ENCODE measurements around the gene PLA2G2F.

PLA2G2F gene

DNA sequence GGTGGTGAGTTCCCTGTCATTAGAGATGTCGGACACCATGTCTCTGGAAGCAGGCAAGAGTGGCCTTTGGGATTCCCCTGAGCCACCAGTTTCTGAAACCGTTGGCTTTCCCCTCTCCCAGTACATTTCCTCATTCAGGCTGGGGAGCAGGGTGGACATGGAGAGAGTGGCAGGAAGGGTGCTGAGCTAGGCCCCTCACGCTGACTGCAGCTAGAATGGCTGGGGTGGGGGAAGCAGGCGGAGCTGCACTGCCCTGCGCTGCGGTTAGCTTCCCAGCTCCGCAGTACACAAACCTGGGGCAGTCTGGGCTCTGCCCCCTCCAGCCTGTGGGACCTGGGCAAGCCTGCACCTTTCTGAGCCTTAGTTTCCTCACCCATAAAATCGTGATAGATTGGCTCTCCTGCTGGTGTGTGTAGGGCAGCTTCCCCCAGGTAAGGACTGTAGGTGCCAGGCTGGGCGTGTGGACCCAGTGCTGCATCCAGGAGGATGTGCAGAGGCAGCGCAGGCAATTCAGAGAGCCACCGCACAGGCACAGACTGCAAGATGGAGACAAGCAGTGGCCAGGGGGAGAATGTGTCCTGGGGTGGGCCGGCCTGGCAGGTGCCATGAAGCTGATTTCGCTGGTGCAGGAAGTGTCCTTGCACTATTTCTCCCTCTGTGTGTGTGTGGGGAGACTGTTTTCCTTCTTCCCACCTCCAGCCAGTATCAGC, 3.0 kb downstream of the PLA2G2F start:
- DNase-seq (ENCODE audit: low read depth): no peak

DNA sequence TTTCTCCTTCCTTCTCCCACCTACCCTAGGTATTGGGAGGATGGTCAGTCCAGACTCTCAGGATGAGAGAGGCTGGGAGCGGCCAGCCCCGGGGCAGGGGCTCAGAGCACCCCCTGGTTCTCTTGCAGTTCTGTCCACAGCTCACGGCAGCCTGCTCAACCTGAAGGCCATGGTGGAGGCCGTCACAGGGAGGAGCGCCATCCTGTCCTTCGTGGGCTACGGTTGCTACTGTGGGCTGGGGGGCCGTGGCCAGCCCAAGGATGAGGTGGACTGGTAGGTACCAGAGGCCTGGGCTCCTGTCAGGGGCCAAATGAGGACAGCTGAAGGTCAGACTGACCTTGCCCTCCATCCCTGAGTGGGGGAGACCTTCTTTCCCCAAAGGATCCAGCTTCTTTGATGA, 4.2 kb downstream of the PLA2G2F start:
- DNase-seq (ENCODE audit: low read depth): no peak

DNA sequence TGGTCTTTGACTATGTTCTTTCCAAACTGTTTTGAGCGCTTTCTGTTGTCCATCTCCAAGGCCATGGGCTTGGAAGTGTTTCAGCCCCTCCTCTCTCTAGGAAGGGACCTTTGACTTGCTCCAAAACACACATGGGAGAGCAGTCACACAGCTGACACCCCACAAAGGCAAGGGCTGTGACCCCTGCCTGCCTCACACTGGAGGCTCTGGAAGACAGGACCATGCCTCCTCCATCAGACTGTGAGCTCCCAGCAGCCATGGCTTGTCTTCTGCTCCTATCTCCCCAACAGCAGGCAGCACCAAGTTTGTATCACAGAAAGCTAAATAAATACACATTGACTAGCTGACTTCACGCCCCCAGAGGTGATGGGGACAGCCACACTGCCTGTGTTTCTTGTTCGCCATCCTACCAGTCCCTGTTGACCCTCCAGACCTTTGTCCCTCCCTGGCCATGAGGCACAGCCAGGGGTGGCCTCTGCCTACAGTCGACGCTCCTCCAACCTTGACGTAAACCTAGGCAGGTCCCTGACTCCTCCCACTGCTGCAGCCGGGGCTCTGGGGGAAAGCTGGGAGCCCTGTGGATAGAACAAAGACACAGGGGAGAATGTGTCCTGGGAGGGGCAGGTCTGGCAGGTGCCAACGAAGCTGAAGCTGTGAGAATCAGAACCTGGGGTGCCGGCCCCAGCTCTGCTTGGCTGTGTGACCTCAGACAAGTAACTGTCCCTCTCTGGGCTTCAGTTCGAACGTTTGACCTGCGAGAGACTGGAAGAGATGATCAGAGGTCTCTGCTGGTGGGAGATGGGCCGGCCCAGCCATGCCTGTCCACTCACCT, 4.8 kb downstream of the PLA2G2F start:
- no peak for DNase-seq (ENCODE audit: low read depth)

DNA sequence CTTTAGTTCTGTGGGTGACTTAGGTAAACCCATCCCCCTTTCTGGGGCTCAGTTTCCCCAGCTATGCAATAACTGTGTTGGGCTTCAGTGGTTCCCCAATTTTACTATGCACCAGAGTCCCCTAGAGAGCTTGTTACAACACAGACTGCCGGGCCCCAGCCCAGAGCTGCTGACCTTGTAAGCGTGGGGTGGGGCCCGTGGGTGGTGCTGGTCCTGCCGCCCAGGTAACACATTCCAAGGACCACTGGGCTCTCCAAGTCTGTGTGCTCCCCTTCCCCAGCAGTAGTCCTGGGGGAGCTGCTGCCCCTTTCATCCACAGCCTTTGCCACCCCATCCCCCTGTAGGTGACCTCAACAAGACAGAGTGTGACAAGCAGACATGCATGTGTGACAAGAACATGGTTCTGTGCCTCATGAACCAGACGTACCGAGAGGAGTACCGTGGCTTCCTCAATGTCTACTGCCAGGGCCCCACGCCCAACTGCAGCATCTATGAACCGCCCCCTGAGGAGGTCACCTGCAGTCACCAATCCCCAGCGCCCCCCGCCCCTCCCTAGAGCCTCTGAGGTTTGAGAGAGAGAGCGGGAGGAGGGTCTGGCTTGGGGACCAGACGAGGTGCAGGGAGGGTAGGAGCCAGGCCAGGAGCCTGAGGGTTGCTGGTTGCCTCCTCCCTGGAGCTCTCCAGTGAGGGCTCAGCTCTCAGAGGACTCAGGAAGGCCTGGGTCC, 8.9 kb downstream of the PLA2G2F start:
- DNase-seq (ENCODE audit: low read depth): no peak

DNA sequence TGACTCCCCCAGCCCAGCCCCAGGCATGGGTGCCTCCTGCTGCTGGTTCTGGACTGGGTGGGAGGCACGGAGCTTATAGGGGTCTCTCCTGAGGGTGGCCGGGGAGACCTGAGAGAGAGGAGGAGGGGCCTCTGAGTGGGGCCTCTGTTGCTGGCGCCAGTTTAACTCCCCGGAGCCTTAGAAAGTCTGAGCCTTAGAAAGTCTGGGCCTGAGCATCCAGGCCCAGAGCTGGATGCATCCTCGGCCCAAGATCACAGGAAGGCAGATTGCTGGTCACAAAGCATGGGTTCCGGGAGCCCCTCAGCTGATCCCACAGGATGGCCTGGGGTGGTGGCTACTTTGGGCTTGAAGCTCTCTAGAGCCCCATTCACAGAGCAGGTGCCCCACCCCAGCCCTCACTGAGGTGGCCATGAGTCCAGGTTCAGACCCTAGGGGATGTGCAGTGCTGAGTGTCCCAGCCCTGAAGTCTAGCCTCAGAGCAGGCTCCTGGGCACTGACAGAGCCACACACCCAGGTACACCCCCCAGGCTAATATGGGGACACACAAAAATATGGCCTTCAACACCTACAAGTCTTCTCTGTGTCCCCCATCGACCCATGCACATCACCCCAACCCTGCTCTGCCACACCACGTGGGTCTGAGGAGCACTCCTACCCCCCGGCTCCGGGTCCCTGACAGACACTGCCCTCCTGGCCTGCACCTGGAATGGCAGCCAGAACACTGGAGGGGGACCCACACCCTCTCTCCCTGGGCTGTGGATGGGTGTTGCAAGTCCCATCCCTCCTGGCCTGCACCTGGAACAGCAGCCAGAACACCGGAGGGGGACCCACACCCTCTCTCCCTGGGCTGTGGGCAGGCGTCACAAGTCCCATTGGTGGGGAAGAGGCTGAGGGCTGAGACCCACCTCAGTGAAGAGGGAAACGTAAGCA, 9.7 kb downstream of the PLA2G2F start:
- no peak for DNase-seq (ENCODE audit: low read depth)

DNA sequence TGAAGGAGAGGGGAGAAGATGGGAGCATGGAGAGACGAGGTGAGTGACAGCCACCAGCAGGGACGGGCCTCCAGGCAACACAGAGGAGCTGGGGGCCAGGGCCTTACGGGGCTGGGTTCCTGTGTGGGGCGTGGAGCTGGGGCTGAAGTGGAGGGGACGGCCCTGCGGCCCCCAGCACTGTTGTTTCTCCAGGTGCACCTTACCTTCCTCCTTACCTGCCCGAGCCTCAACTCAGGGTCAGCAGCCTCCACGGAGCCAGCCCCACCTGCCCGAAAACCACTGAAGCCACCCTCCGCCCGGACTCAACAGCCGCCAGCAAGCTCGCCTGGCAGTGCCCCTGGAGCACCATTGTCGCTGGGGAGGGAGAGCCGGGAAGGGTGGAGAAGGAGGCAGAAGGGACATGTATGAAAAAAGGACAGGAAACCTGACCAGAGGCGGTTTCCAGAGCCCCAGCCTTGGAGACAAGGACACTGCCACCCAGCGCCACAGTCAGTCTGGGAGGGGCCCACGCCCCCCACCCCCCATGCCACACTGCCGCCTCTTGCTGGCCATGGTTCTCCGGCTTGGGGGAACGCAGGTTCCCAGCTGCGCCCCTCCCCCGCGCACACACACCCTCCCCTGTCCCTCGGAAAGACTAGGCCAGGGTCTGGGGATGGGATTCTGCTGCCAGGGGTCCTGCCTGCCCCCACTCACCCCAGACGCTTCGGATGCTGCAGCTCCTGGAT, 10.6 kb downstream of the PLA2G2F start:
- DNase-seq (ENCODE audit: low read depth): no peak

DNA sequence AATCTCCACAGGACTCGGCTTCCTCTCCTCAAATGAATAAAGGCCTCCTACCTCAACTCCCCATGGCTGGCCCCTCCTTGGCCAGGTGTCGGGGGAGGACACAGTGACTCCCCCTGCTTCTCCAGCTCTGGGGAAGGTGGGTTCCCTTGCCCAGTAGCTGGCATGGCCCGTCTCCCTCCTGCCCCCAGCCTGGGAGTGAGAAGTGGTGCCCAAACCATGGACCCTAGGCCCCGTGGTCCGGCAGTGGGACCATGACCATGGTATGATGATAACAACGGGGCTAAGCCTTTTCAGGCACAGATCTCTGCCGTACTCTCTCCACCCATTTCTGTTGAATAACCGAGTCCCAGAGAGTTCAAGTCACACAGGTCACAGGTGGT, 11.2 kb downstream of the PLA2G2F start:
- DNase-seq (ENCODE audit: low read depth): no peak

DNA sequence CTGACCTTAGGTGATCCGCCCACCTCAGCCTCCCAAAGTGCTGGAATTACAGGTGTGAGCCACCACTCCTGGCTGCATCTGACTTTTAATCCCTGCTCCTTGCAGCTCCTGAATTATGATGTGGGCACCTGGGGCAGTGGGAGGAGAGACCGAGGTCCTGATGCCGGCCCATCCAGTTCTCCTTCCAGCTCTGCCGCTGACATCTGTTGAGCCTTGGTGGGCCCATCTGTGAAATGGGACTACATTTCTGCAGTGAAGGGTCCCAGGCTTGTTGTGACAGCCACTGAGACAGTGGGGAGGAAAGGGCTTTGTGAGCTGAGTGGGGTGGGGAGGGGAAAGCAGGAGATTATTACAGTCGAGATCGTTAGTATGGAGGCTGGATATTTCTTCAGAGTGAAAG, 11.8 kb downstream of the PLA2G2F start:
- DNase-seq (ENCODE audit: low read depth): no peak

DNA sequence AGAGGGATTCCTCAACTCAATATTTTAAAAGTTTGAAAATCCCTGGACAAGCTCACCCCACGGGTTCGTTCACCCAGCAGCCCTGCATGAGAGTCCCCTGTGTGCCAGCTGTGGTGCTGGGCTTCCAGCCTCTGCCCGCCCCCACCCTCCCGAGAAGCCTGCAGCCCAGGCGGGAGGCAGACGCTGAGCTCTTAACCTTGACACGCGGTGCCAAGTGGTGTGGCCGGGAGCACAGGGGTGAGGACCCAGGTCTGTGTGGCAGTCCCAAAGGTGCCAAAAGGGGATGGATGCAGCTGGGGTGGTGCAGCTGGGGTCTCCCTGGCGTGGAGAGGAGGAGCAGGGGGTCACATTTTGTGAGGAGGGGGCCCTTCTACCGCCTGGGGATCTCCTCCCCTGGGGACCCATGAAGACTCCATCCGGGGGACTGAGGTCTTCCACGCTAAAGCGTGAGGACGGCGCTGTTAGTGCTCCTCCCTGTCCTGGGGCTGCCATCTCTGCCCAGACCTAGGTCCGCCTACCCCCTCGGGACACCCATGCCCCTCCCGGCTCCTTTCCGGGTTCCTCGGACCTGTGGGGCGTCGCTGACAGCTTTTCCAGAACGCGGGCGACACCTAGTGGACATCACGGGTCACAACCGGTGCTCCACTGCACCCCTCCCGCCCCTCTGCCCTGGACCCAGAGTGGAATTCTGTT, 12.9 kb downstream of the PLA2G2F start:
- peak; percentile 58 for DNase-seq (ENCODE audit: low read depth)

DNA sequence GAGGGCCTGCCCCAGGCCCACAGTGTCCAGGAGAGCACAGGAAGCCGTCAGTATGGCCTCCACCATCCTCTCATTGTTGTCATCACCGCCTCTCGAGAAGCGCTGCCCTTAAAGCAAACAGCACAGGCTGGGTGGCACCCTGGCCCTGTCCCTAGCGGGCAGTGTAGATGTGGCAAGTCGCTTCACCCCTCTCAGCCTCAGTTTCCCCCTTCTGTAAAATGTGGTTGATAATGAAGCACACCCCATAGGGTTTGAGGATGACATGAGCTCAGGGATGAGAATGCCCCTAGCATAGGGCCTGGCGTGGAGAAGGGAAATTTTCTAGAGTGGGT, 13.4 kb downstream of the PLA2G2F start:
- DNase-seq (ENCODE audit: low read depth): no peak

DNA sequence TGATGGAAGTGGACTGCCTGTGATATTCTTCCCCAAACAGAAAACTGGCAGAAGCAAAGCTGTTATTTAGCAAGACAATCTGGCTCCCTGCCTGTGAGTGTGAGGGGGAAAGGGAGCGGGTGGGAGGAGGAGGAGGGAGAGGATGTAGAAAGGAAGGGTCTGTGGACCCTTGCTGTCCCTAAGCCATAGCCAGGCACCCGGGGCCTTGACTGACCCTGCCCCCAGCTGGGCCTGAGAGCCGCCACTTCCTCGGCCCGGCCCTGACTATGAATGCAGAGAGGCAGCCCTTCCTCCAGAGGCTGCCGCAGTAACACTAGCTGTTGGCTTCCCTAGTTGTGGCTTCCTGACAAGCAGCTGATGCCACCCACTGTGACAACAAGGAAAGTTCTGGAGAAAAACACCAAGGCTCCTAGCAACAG, 13.9 kb downstream of the PLA2G2F start:
- DNase-seq (ENCODE audit: low read depth): no peak

DNA sequence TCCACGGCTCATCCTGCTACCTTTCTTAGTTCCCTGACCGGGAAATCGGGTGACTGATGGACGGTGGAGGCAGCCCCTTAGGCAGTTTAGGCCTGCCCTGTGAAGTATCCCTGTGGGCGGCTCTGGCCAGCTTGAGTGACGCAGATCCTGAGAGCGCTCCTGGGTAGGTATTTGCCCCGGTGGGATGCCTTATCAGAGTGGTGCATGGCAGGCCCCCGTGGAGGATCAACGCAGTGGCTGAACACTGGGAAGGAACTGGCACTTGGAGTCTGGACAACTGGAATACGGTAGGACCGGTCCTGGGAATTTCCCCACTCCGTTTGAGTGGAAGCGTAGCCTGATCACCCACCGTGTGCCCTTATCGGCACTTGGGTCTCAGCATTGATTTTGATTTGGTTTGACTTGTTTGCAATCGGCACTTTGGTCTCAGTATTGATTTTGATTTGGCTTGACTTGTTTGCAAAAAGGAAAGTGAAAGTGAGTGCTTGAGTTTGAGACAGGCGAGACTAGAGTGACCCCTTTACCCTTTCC, 15.2 kb downstream of the PLA2G2F start:
- DNase-seq (ENCODE audit: low read depth): no peak

DNA sequence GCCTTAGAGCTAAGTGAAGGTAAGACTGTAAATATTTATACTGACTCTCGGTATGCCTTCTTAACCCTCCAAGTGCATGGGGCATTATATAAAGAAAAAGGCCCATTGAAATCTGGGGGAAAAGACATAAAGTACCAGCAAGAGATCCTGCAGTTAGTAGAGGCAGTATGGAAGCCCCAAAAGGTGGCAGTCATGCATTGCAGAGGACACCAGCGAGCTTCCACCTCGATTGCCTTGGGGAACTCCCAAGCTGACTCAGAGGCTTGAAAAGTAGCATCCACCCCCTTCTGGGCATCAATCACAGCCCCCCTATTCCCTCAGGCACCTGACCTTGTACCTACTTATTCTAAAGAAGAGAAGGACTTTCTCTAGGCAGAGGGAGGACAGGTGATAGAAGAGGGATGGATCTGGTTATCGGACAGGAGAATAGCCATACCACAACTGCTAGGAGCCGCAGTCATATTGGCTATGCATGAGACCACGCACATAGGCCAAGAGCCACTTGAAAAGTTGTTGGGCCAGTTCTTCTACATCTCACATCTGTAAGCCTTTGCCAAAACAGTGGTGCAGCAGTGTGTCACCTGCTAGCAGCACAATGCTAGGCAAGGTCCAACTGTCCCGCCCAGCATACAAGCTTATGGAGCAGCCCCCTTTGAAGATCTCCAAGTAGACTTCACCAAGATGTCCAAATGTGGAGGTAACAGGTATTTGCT, 19.4 kb downstream of the PLA2G2F start:
- DNase-seq (ENCODE audit: low read depth): no peak

DNA sequence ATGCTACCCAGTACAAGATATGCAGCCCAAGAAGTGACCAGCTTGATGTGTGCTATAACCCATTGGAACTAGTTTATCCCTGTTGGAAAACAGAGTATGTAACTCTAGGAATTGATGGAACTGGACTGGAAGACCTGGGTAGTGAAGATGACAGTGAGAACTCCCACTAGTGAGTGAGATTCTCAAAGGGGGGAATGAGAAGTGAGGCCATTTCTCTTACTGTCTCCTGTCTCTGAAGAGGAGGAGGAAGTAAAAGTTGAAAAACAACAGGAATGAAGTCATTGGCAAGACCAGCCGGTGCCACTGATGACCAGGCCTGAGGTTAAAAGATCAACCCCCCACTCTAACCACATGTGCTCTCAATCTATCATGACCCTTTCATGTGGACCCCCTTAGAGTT, 20.9 kb downstream of the PLA2G2F start:
- no peak for DNase-seq (ENCODE audit: low read depth)

DNA sequence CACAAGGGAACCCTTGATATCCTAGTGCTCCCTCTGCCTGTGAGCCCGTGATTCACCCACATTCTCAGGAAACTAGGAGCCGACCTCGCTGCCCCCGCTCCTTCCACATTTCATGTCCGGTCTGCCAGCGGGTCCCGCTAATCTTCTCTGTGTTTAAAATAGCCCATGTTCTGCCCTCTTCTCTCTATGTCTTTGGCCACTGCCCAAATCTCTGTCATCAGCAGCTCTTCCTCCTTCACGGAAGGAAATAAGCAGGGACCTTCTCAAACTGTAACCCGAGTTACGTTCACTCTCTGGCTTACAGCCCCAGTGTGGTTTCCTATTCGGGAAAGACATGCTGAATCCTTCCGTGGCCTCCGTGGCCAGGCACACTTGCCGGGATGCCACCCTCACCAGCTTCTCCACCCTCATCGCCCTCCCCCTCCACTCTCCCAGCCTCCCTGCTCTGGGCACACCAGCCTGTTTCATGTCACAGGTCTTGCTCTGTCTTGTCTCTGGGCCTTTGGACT, 25.6 kb downstream of the PLA2G2F start:
- DNase-seq (ENCODE audit: low read depth): no peak

DNA sequence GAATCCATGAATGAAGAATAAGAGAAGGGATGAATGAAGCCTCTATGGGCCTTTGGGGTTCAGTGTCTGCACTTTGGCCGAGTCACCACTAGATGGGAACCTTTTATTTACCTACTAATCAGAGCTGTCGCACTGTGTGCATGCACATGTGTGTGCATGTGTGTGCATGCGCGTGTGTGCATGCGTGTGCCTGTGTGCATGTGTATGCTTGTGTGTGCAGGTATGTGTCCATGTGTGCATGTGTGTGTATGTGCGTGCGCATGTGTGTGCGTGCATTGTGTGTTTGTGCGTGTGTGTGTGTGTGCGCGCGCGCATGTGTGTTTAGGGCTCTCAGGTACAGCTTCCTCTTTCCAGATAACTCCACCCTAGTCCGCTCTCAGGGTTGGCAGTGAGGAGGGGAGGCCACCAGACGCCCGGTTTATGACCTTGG, 26.4 kb downstream of the PLA2G2F start:
- DNase-seq (ENCODE audit: low read depth): no peak

DNA sequence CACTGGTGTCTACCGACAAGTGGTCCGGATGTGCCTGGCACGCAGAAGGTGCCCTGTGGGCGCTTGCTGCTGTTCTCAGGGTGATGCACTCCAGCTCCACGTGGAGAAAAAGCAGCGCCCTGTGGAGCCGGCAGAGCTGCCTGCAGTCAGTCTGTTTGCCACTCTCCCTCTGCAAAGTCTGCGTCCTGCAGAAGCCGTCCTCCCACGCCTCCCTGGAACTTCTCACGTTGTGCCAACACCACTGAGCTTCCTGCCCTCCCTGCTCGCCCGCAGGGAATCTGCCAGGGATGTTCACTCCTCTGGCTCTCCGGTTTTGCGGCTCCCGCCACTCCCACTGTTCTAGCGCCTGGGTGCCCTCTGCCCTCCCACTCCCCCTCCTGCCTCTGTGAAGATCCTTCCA, 26.9 kb downstream of the PLA2G2F start:
- DNase-seq (ENCODE audit: low read depth): no peak

DNA sequence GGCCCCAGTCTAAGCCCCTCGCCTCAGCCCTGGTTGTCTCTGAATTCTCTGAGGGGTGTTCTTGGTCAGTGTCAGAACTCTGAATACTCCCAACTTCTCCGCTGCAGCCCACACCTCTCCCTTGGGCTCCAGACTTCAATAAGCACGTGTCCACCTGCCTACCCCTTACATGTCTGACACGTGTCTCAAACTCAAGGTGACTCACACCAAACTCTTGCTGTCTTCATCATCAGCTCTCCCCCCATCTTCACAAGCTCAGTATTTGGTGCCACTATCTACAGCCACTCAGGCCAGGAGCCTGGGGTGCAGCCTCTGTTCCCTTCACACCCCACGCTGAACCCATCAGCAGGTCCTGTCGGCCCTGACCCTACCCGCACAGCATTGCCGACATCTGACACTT, 28.0 kb downstream of the PLA2G2F start:
- DNase-seq (ENCODE audit: low read depth): no peak
